ENCODE data around the gene ZMIZ1.

ZMIZ1 gene

DNA sequence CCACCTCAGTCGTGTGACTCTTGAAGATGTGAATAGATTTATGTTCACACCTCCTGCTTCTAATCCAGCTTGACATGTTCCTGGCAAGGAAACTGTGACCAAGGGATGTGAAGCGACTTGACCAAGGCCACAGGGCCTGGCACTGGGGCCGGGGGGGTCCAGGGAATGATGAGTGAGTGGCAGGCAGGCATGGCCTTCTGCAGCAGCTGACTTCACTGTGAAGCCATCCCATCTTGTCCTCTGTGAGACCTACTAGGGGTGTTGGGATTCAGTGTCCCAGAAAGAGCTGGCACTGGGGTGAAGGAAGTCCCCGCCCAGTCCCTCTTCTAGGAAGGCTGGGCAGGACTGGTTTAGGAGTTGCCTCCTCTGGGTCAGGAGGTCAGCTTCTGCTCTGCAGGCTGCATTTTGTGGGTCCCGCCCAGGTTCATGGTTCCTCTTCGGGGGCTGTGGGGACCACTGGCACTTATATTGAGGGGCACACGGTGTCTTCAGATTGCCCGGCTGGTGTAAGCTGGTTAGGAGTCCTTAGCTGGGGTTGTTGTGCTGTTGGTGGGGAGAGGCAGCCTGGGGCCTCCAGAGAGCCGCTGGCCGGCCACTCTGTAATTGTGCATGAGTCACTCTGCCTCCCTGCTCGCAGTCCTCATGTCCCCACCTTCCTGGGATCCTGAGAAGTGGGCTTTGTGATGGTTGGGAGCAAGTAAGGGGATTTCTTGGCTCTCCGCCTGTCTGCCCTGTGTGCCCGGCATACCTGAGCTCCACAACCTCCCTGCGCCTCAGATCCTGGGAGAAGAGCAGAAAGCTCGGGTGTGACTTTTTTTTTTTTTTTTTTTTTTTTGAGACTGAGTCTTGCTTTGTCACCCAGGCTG lies 11.0 kb downstream of the ZMIZ1 start:
- peak; percentile 74 for DNase-seq (ENCODE audit: low spot score)

DNA sequence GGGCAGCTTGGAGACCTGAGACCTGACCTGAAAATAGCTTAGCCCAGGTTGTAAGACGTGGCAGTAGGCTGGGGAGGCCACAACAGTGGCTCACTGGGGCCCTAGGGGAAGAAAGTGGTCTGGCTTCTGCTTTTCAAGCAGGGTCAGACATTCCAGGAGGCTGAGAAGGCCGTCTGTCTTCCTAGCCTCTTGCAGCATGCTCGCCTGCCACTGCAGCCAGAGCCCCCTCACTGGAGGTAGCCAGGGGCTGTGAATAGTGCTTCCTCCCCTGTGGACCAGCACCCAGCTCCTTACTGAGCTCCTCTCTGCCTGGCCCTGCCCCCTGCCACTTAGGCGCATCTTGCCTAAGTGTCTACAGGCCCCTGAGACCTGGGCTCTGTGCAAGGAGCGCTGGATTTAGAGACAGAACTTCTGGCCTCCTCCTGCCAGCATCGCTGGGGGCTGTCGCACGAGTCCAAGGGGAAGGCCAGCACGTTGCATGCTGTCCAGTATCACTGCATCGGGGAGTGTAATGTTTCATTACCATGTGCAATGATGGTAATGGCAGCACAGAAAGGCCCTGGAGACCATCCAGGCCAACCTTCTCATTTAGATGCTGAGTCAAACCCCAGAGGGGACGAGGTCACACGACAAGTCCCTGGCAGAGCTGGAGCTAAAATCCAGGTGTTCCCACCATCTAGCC lies 12.7 kb downstream of the ZMIZ1 start:
- DNase-seq (ENCODE audit: low spot score), result peak; percentile 78

DNA sequence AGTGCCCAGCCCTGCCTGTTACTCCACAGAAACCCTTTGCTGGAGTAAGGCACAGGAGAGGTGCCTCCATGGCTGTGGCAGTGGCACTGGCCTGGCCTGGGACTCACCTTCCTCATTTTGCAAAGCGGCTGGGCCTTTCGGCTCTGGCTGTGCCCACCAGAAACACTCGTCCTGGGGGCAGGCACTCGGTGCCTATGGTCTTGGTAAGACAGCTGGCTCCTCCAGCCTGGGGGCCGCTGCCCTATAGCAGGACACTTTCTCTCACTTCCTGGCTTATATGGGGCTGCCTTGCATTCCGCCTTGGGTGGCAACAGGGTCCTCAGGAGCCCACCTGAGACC lies 13.2 kb downstream of the ZMIZ1 start:
- DNase-seq (ENCODE audit: low spot score), result no peak

DNA sequence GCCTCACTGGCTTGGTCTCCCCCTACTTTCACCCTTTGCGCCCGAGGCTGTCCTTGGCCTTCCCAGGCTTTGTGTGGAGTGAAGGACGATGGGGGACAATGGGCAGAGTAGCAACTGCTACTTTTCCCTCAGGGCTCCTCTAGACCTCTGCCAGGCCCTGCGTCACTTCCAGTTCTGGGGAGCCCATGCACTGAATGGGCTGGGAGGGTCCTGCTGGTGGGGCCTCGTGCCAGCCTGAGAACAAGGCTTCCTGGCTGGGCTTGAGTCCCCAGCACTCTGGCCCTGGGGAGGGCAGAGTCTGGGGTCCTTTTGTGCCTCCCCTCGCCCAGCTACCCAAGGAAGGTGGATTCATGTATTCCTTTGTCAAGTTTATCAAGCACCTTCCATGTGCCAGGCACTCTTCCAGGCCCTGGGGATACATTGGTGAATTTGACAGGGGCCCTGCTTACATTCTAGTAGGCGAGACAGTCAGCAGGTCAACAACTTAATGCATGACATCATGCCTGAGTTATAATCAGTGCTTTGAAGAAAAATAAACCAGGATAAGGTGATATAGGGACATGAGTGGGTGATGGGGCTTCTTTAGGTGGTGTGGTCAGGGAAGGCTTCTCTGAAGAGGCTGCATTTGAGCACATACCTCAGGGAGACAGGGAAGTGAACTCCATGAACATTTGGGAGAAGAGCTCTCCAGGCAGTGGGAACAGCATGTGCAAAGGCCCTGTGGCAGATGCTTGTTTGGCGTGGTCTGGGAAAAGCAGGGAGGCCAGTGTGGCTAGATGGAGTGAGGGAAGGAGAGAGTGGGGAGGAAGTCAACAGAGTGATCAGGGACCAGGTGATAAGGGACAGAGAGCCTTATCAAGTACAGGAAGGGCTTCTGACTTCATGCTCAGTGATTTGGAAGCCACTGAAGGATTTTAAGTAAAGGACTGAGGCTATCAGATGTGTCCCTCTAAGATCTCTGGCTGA lies 14.1 kb downstream of the ZMIZ1 start:
- DNase-seq (ENCODE audit: low spot score), result no peak

DNA sequence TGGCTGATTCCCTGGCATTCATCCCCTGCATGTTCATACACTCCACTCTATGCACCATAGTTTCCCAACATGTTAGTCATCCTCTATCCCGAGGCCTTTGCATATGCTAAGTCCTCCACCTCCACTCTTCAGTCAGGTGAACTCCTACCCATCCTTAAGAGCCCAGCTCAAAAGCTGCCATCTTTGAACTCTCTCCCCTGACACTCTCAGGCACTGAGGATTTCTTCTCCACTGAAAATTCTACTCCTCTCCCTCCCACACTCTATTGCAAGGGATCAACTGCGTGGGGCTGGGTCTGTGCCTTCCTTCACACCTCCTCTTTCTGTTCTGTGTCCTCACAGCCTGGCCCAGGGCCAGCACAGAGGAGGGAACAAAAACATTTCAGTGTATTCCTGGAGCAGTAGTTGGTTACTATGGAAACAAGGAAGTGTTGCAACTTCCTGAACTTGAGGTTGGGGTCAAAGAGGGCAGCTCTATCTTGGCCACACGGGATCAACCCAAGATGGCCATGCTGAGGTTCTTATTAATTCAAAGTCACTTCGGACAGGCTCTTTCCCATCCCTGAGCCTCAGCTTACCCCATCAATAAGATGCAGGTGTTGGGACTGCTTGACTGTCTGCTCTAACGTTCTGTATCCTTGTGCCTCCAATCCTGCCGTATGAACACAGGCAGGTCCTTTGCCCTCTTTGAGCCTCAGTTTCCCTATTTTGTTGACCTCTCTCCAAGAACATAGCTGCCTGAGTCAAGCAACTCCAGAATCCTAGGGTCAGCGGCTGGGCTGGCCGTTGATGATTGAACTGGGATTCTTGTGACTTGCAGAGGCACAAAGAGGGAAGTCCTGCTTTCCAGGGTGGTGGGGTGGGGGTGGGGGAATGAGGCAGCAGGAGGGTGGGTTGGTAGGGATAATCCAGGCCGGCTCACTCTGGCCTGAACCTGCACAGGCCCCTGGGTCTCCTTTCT lies 15.5 kb downstream of the ZMIZ1 start:
- peak; percentile 90 for DNase-seq (ENCODE audit: low spot score)

DNA sequence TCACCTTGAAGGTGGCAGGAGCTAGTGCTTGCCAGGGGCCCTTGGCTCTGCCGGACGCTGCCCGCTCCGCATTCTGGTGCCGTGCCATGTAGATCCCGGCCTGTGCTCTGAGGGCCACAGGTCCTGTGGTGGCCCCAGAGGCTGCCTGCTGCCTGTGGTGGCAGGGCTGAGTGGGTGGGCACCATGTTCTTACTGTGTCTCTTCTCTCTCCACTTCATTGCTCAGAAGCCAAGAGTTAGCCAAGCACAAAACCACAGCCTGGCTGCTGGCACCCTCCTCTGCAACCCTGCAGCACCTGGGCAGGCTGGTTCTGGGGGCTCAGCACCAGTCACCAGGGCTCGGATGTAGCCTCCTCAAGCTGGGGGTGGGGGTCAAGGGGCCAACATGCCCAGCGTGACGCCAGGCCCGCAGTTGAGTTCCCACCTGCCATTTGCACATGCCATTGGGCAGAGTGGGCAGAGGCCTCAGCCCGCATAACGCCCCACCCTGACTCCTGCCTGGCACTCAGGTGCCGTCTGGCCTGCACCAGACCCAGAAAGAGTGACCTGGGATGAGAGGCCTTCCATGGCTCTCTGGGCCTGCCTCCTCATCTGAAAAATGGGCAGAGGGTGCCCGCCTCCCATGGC lies 16.3 kb downstream of the ZMIZ1 start:
- no peak for DNase-seq (ENCODE audit: low spot score)

DNA sequence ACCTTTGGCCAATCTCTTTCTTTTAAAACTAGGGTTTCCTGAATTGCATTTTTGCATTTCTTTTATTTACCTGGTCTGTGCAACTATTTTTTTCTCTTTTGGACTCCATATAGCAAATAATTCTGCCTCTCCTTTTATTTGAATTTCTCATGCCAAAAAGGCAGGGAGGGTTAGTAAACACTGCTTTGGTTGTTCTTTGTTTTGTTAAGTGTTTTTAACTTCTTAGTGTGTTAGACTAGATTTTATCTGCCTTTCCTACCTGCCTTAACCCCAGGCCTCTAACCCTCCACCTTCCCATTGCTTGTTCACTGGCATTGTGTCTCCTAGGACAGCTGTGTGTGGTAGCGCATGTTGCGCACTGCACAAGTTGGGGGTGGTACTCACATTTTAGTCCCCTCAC lies 18.1 kb downstream of the ZMIZ1 start:
- DNase-seq (ENCODE audit: low spot score), result no peak

DNA sequence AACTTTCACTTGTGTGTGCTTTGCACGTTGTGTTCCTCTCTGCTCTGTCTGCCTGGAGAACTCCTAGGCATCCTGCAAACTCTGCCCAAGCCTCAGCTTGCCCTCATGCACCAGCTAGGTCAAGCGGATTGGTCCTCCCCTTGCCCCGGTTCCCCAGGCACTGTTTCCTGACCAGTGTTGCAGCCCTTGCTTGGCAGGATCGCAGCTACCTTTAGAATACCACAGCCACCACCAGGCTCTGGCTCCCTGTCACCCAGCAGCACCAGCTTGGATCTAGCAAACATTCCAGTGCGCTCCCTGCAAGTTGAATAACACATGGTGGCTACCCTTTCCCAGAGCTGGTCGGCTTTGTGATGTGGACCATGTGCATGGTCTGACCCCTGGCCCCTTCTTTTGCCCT lies 19.0 kb downstream of the ZMIZ1 start:
- DNase-seq (ENCODE audit: low spot score), result no peak

DNA sequence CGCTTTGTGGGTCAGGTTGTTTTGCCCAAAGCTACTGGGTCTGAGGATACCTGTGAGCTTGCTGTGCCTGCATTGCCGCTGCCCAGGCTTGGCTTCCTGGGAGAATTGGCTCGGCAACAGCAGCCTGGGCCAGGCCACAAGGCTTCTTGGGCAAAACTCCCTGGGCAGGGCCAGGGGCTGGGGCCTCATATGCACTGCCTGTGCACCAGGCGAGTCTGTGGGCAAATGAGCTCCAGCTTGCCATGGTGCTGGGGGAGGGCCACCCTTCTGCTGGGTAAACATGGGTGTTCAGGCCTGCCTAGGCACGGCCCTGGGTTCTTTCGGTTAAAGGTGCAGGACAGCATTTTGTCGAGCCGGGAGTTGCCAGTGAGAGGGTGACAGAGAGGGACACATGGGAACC lies 19.4 kb downstream of the ZMIZ1 start:
- no peak for DNase-seq (ENCODE audit: low spot score)

DNA sequence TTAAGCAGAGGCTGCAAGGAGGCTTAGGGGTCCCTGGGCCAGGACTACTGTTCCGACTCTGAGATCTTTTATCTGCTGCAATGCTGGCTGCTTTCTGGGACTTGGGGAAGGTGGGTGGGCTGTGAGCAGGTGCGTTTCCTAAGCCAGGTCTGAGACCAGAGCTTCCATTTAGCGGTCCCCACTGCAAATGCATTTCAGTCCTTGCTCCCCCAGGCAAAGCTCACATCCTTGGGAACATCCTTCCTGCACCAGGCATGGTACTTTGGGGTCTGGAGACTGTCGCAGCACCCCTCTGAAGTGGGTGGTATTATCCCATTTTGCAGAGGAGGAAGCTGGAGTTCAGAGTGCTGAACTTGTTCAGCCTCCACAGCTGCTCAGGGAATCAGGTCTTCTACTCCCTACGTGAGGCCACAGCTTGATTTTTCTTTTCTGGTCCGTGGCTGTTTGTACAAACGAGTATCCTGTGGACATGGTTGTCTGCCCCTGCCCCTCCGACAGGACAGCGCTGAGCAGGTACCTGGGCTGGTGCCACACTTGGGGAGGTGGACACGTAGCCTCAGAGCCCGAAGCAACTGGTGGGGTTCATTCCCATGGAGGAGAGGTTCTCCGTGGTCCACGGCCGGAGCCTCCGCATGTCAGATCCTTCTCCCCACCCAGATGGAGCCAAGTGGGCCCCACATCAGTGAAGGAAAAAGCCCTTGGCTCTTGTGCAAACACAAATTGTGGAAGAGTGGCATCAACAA lies 20.0 kb downstream of the ZMIZ1 start:
- no peak for DNase-seq (ENCODE audit: low spot score)

DNA sequence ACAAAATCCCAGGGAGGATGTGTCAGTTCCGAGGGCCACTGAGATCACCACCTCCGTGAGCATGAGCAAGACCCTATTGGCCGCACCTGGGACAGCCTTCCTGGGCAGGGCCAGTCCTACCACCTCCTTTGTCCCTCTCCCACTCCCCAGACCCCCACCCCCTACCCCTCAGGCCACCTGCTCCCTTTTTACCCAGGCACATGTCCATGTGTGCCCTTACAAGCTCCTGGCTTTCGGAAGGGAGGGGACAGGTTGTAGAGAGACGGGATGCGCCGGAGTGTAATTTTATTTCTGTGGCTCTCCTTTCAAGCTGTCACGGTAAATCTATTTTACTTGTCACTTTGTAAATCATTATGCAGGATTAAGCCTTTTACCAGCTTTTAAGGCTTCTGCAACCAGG lies 20.9 kb downstream of the ZMIZ1 start:
- DNase-seq (ENCODE audit: low spot score), result no peak

DNA sequence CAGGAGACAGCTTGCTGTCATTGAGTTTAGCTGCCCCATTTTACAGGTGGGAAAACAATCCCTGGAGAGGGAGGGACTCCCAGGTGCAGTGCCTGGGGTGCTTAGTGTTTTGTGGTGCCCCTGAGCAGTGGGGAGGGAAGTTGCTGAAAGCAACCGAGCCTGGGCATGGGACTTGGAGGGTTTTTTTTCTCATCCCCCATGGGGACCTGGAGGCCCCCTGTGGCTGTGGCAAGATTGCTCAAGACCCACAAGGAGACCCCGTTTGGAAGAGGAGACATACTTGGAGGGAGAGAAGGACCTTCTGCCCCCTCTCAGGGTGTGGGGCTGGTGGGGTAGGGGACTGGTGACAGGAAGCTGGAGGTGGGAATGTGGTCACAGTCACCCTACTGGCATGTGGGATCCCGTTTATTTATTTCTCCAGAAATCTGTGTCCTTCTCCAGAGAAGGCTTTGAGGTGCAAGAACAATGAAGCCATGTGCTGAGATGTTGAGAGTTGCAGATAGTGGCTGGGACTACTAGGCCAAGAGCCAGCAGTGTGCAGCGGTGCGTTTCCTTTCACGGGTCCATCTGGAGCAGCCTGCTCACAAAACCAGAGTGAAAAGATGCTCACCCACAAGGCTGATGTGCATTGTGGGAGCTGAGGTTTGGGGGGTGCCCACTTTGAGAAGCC lies 21.5 kb downstream of the ZMIZ1 start:
- DNase-seq (ENCODE audit: low spot score), result no peak

DNA sequence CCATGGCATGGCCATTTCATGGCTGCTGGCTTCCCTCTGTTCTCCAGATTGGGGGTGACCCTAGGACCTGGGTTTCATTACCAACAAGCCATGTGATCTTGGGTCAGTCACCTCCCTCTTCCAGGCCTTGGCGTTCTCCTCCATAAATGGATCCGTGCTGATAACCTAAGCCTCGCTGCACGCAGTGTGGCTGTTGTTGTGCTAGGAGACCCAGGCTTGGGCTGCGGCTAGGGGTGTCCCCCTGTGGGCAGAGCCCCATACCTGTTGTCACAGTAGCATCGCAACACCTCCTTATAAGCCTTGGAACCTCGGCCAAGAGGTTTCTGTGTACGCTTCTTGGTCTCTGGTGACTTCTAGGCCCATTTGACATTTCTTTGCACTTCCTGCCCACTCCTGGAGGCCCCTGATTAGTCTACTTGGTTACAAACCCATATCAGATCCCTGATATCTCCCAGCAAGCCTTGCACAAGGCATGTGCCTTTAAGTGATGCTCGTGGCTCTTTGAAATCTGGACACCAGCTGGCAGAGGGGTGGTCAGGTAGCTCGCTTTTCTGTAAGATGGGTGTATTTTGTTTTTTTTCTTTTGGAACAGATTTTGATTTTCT lies 23.6 kb downstream of the ZMIZ1 start:
- no peak for DNase-seq (ENCODE audit: low spot score)

DNA sequence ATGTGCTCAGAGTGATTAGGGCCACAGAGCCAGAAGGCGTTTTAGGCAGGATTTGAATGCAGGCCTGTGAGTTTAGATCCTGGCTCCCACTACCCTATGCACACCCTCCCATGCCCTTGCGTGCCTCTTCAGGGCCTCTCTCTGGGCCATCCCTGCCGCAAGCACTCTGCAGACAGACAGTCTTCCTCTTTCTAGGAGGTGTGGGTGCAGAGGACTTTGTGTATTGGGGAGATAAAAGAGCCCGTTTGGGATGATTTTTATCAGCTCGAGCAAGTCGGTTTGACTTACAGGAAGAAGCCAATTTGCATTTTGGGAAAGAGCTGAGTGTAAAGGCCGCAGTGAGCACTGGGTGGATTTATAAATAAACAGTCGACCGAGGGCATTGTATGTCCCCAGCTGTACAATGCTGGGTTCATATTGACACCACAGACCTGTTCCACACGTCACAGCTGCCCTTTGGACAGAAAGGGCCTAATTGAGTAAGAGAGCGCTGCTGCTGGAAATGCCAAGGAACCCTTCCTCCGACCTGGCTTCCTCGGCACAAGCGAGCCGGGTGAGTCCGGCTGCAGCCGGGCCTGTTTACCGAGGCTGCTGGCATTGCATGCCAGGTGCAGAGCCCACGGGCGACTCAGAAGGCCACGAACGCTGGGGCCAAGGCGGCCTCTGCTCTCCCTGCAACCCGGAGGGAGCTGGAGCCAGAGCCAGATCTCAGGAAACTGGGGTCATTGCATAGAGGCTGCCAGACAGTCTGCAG lies 25.1 kb downstream of the ZMIZ1 start:
- DNase-seq (ENCODE audit: low spot score), result no peak

DNA sequence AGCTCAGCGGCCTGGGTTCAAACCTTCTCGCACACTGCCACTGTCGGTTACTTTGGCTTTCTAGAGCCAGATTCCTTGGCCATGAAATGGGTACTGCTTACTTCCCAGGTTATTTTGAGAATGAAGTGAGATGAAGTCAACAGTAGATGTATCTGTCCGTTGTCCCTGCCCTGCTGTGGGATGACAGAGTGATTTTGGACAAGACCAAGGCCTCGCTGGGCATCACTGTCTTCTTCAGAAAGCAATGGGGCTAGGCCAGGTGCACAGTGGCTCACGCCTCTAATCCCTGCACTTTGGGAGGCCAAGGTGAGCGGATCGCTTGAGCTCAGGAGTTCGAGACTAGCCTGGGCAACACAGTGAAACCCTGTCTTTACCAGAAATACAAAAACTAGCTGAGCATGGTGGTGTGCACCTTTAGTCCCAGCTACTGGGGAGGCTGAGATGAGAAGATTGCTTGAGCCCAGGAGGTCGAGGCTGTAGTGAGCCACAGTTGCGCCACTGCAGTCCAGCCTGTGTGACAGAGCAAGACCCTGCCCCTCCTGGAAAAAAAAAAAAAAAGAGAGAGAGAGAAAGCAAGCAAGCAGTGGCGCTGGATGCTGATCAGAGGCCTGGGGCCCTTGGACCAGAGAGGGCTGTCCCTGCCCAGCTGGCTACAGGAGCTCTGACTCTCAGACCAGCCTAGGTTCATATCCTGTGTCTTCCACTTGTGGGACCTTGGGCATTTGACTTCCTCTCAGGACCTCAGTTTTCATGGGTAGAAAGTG lies 25.8 kb downstream of the ZMIZ1 start:
- no peak for DNase-seq (ENCODE audit: low spot score)

DNA sequence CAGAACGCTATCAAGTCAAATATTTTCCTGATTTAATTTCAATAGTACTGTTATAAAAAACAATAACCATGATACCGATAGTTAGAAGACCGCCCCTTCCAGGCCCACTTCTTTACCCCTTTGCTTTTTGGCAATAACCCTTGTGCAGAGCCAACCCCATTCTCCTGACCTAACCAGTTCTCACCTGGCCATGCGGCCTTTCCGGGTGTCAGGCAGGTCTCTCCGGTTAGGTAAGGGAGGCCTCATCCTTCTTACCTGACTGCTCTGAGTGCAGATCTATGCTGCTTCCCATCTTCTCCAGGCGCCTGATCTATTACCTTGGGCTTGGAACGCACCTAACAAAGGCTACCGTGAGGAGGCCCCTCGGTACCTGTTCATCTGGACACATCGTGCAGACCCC lies 26.6 kb downstream of the ZMIZ1 start:
- no peak for DNase-seq (ENCODE audit: low spot score)

DNA sequence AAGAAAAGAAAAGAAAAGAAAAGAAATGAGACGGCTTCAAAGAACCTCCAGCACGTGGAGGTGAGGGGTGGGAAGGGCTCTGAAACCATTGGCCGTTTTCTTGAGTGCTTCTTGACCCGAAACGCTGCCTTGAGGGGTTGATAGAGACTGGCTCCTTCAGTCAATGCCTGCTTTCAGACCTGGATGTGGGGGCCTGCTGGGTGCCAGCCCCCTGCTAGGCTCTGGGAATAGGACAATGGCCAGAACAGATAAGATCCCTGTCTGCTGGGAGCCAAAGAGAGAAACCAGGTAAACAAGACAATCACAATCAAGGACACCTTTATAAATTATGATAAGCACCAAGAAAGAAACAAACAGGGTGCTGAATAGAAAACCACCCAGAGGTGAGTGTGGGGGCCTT lies 27.7 kb downstream of the ZMIZ1 start:
- DNase-seq (ENCODE audit: low spot score), result no peak
